Endothelial cell of umbilical vein (primary cell): ENCODE measurements around the gene NATD1. TPM values are rescaled to one million over a fixed set of nuclear protein-coding genes. Genes with fewer than 3 reads are reported as not detected.

Experiments
- BruUV-seq: library from RNA; stranded (reverse); fragments of 400-500 nt; replicated peaks from 2 replicates; lab custom pipeline; 2021; lab: Mats Ljungman, UMichigan
- CTCF ChIA-PET: fragments of 300-600, 350-600 bp; sonication (Branson Sonifier 250); formaldehyde crosslinking; loops from one replicate; lab custom pipeline; 2021; ENCODE audit warnings: antibody characterized with exemption, inconsistent platforms; lab: Charles Lee
- POLR2A ChIA-PET: fragments of 300-600, 350-600 bp; sonication (Branson Sonifier 250); formaldehyde crosslinking; loops from one replicate; lab custom pipeline; 2021; ENCODE audit warnings: antibody characterized with exemption, inconsistent platforms; lab: Charles Lee
- DNase-seq: peaks from one replicate; pipeline ENCODE4 v3.0.0-alpha.2; 2011; ENCODE audit warnings: low read depth, low spot score
- FAIRE-seq: peaks from 2 replicates; lab custom pipeline; 2011; peaks lifted over from hg19 to GRCh38; lab: Jason Lieb, UNC
- H2AFZ ChIP-seq: 2 replicates; pipeline ENCODE4 v1.6.0; 2012; ENCODE audit warnings: low read depth, low read length, control low read depth, inconsistent platforms
- H3K27ac ChIP-seq: 2 replicates; pipeline ENCODE4 v1.5.1; 2011; ENCODE audit warnings: low read depth, mild to moderate bottlenecking, control low read depth, low read length, moderate library complexity; ENCODE audit not compliant: insufficient read depth
- H3K27me3 ChIP-seq, 2 experiments: 2 replicates each; pipeline versions ENCODE4 v1.6.0 to v1.6.1; 2011; ENCODE audit warnings: low read length in 2 of 2, mixed read lengths in 1 of 2; ENCODE audit not compliant: control insufficient read depth in 2 of 2, insufficient read depth in 2 of 2
- H3K36me3 ChIP-seq, 2 experiments: 2 replicates in 1 of 2; 3 replicates in 1 of 2; pipeline ENCODE4 v1.5.1; 2011; ENCODE audit warnings: low read length in 2 of 2, mild to moderate bottlenecking in 1 of 2, moderate library complexity in 1 of 2; ENCODE audit not compliant: control insufficient read depth in 2 of 2, insufficient read depth in 2 of 2; ENCODE audit errors: extremely low read depth in 1 of 2
- H3K4me1 ChIP-seq: 3 replicates; pipeline ENCODE4 v1.5.1; 2011; ENCODE audit warnings: mild to moderate bottlenecking, low read length; ENCODE audit not compliant: control insufficient read depth, insufficient read depth; ENCODE audit errors: extremely low read depth
- H3K4me2 ChIP-seq: 2 replicates; pipeline ENCODE4 v1.6.1; 2011; ENCODE audit warnings: low read length, control low read depth, mixed read lengths; ENCODE audit not compliant: insufficient read depth
- H3K4me3 ChIP-seq, 3 experiments: fragments of 200-600 bp in 1 of 3; sonication (generic), shearing (Covaris generic) in 1 of 3; replicated peaks in 1 of 3; 2 replicates each; pipeline ENCODE4 v1.5.1; 2011 to 2016; ENCODE audit warnings: control low read depth in 3 of 3, low read length in 3 of 3, mild to moderate bottlenecking in 2 of 3, inconsistent platforms in 1 of 3, low read depth in 1 of 3, moderate library complexity in 1 of 3; ENCODE audit not compliant: insufficient read depth in 1 of 3
- H3K79me2 ChIP-seq: 2 replicates; pipeline ENCODE4 v1.6.0; 2012; ENCODE audit warnings: low read length, inconsistent platforms; ENCODE audit not compliant: control insufficient read depth, insufficient read depth
- H3K9ac ChIP-seq: replicated peaks from 2 replicates; pipeline ENCODE3; 2011; ENCODE audit warnings: low read length, control low read depth; ENCODE audit not compliant: insufficient read depth; ENCODE audit errors: extremely low read depth
- H3K9me1 ChIP-seq: replicated peaks from 3 replicates; pipeline ENCODE4 v1.6.0; 2011; ENCODE audit warnings: mild to moderate bottlenecking, low read length; ENCODE audit not compliant: control insufficient read depth, insufficient read depth; ENCODE audit errors: extremely low read depth
- H3K9me3 ChIP-seq: replicated peaks from 2 replicates; pipeline ENCODE4 v1.5.1; 2012; ENCODE audit warnings: low read length, inconsistent platforms; ENCODE audit not compliant: control insufficient read depth, insufficient read depth
- H4K20me1 ChIP-seq: replicated peaks from 2 replicates; pipeline ENCODE3; 2011; ENCODE audit warnings: mild to moderate bottlenecking, low read length; ENCODE audit not compliant: control insufficient read depth, insufficient read depth; ENCODE audit errors: extremely low read depth
- EZH2 ChIP-seq: IDR thresholded peaks from 2 replicates; pipeline ENCODE4 v1.6.1; 2012; ENCODE audit warnings: borderline replicate concordance, low read depth, mild to moderate bottlenecking, moderate library complexity, low read length, inconsistent platforms; ENCODE audit not compliant: severe bottlenecking
- FOS ChIP-seq: IDR thresholded peaks from 2 replicates; pipeline ENCODE4 v1.6.1; 2011; ENCODE audit warnings: mild to moderate bottlenecking, low read length, moderate library complexity, borderline replicate concordance; ENCODE audit not compliant: insufficient read depth
- GATA2 ChIP-seq: IDR thresholded peaks from 2 replicates; pipeline ENCODE4 v1.7.0; 2011; ENCODE audit warnings: low read depth, mild to moderate bottlenecking, moderate library complexity, mixed read lengths, low read length; ENCODE audit not compliant: insufficient read length, insufficient read depth
- JUN ChIP-seq: IDR thresholded peaks from 2 replicates; pipeline ENCODE4 v1.6.1; 2011; ENCODE audit warnings: borderline replicate concordance, low read depth; ENCODE audit not compliant: insufficient read length, insufficient read depth
- MAX ChIP-seq: IDR thresholded peaks from 2 replicates; pipeline ENCODE4 v1.6.1; 2011; ENCODE audit not compliant: insufficient read depth, insufficient read length
- MYC ChIP-seq: IDR thresholded peaks from one replicate; pipeline ENCODE4 v1.6.1; 2011; ENCODE audit warnings: mild to moderate bottlenecking, low read depth, low read length
- POLR2A ChIP-seq: IDR thresholded peaks from 2 replicates; pipeline ENCODE4 v1.6.1; 2012; ENCODE audit warnings: low read depth, mild to moderate bottlenecking, control low read depth, low read length
- POLR2AphosphoS5 ChIP-seq: IDR thresholded peaks from 2 replicates; pipeline ENCODE4 v1.6.1; 2012; ENCODE audit warnings: low read depth, mild to moderate bottlenecking, control low read depth, low read length, moderate library complexity; ENCODE audit not compliant: insufficient read depth
- dilution Hi-C: fragments of 300-500 bp; cut with MboI; formaldehyde crosslinking; loops from one replicate; pipeline ENCODE4 v1.15.0; 2019; ENCODE audit warnings: low sequenced_read_pairs; ENCODE audit not compliant: extremely low pct_ligation_motif_present
- intact Hi-C: fragments of 100-400 bp; cut with micrococcal nuclease; formaldehyde crosslinking; loops from one replicate; pipeline ENCODE4 v1.10.0; 2022
- polyA plus RNA-seq, 4 experiments: library from polyadenylated mRNA; depleted of rRNA in 3 of 4; stranded (reverse) in 3 of 4; unstranded in 1 of 4; fragments of >200 nt; gene quantifications; 2 replicates each; pipeline versions ENCODE4 v1.2.1 to v1.2.3, GENCODE V29; 2011 to 2012; ENCODE audit warnings: missing spikeins in 1 of 4
- total RNA-seq: library from RNA; stranded (reverse); gene quantifications from 2 replicates; pipeline ENCODE4 v1.2.3, GENCODE V29; 2021
- TF ChIP-seq, protein P1 (sequence below), 2 donors: IDR thresholded peaks; 1 replicate in 1 of 2; 2 replicates in 1 of 2; pipeline ENCODE4 v1.5.1; 2011; ENCODE audit warnings: low read length in 2 of 2, mild to moderate bottlenecking in 2 of 2, moderate library complexity in 2 of 2, control low read depth in 1 of 2, inconsistent platforms in 1 of 2, low read depth in 1 of 2; ENCODE audit not compliant: insufficient read depth in 1 of 2; ENCODE audit errors: extremely low read depth in 1 of 2

NATD1 gene
- total and polyA plus RNA-seq, 2 donors (not counting 3 experiments of a cell fraction or from before 2014, with no cell fraction given) = 7.0 to 7.2 TPM

DNA sequence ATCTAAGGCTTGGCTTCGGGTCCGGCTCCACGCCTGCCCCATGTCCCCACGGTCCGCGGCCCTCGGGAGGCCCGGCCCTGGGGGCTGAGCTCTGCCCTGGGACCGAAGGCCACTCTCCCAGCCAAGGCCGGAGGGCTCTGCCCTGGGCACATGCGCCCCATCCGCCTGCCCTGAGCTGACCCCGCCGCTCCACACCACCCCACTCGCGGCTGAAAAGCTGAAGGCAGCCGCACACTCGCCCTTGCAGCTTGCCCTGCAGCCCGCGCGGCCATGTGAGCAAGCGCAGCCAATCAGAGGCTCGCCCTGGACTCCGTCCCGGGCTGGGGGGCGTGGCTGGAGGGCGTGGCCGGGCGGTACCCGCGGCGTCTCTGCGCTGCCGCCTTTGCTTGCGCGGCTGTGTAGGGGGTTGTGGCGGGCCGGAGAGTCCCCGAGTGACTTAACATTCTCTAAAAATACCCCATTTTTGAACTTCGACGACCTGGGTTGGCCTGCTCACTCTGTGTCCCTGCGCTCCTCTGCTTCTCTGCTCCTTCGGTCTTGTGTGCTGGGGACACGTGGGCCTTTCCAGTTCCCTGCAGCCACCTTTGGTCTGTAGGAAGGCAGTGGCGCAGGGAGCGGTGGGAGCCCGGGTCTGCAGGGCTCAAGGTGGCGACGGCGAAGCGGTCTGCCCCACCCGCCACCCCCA lies 22.5 kb upstream of the NATD1 start:
- H3K4me3 ChIP-seq = peak overlapping the region; percentile 5 to 56 (median 39)
- TF ChIP-seq POLR2A (peak; percentile 76), EZH2 (peak; percentile 5), MAX (peak; percentile 72), FOS (no peak)
- no peaks in the 10 kb centered on the region for H3K9me3 ChIP-seq
- ChIA-PET CTCF (interaction anchor here (0.8 to 9.0 kb wide), 8 partner anchors 10 to 237 kb away, joined by 4 to 71 read pairs (median 6); no protein-coding TSS in a partner anchor), POLR2A (no interaction called here)
- peak; percentile 96 for FAIRE-seq
- no peak overlapping the region for H3K9ac ChIP-seq
- no peaks in the 10 kb centered on the region for H3K36me3 ChIP-seq
- no TSS peak for BruUV-seq
- intact Hi-C loops (loop anchor here (1.0 to 2.0 kb wide), 2 partner anchors 9 to 61 kb away; partner anchors contain the start of genes MAP2K3 and TMEM11), dilution Hi-C loops (no loop called here)
- H2AFZ ChIP-seq = peak overlapping the region; percentile 98
- H4K20me1 ChIP-seq = no peaks in the 10 kb centered on the region
- H3K4me1 ChIP-seq = peaks cover 11% of the 10 kb centered on the region
- no peak overlapping the region for H3K27ac ChIP-seq
- H3K27me3 ChIP-seq = no peaks in the 10 kb centered on the region
- H3K4me2 ChIP-seq = peak overlapping the region; percentile 89
- H3K9me1 ChIP-seq = no peaks in the 10 kb centered on the region
- H3K79me2 ChIP-seq = no peaks in the 10 kb centered on the region
- DNase-seq = peak; percentile 81

DNA sequence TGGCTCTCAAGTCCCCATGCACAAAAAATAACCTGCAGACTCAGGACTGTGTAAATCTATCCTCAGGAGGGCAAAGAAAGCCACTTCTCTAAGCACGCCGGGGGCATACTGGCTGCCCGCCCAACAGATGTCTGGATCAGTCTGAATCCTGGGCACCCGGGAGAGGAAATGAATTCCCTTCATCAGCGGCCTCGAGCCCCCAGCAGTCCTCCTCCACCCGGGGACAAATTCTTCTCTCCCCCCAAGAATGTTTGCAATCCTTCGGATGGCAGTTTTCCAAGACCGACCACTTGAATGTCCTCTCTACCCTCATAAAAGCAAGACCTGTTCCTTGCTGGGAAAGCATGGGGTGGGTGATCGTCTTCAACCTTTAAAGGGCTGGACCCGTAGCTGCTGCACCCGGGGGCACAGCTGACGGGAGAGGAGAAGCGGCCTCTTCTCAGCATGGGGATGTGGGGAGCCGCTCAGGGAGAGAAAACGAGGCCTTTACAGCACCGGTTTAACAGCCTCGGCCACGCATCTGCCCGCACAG lies 21.9 kb upstream of the NATD1 start:
- FAIRE-seq (no peak), DNase-seq (no peak)
- H3K36me3 ChIP-seq = no peaks in the 10 kb centered on the region
- no peak overlapping the region for H3K27ac ChIP-seq
- H3K9ac ChIP-seq = no peak overlapping the region
- BruUV-seq = no TSS peak
- no peaks in the 10 kb centered on the region for H3K79me2 ChIP-seq
- H2AFZ ChIP-seq = peak overlapping the region; percentile 98
- H3K27me3 ChIP-seq = no peaks in the 10 kb centered on the region
- intact Hi-C loops = loop anchor here (1.0 to 2.0 kb wide), 2 partner anchors 9 to 60 kb away; partner anchors contain the start of genes MAP2K3 and TMEM11
- H3K4me1 ChIP-seq = peaks cover 11% of the 10 kb centered on the region
- dilution Hi-C loops = no loop called here
- POLR2A ChIA-PET = no interaction called here
- H3K9me1 ChIP-seq = no peaks in the 10 kb centered on the region
- H4K20me1 ChIP-seq = no peaks in the 10 kb centered on the region
- peak overlapping the region; percentile 5 to 56 (median 39) for H3K4me3 ChIP-seq
- CTCF ChIA-PET = interaction anchor here (0.8 to 9.0 kb wide), 7 partner anchors 9 to 237 kb away, joined by 4 to 71 read pairs (median 6); no protein-coding TSS in a partner anchor
- H3K4me2 ChIP-seq = peak overlapping the region; percentile 89
- H3K9me3 ChIP-seq = no peaks in the 10 kb centered on the region
- TF ChIP-seq GATA2 (no peak), POLR2A (no peak), JUN (no peak), MAX (no peak), EZH2 (peak; percentile 12), MYC (no peak), POLR2AphosphoS5 (no peak)
- TF ChIP-seq, protein P1, sequence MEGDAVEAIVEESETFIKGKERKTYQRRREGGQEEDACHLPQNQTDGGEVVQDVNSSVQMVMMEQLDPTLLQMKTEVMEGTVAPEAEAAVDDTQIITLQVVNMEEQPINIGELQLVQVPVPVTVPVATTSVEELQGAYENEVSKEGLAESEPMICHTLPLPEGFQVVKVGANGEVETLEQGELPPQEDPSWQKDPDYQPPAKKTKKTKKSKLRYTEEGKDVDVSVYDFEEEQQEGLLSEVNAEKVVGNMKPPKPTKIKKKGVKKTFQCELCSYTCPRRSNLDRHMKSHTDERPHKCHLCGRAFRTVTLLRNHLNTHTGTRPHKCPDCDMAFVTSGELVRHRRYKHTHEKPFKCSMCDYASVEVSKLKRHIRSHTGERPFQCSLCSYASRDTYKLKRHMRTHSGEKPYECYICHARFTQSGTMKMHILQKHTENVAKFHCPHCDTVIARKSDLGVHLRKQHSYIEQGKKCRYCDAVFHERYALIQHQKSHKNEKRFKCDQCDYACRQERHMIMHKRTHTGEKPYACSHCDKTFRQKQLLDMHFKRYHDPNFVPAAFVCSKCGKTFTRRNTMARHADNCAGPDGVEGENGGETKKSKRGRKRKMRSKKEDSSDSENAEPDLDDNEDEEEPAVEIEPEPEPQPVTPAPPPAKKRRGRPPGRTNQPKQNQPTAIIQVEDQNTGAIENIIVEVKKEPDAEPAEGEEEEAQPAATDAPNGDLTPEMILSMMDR (IDR thresholded peaks at IDR 0.05; ENCODE audit: extremely low read depth in 1 of 2, insufficient read depth in 1 of 2, low read depth in 1 of 2, low read length in 2 of 2) = no peak
